ENCODE results near the gene PDZRN3. TPM values are rescaled to one million over a fixed set of nuclear protein-coding genes. Genes with fewer than 3 reads are reported as not detected.

The PDZRN3 gene
- total and polyA plus RNA-seq, 7 experiments from 2014 or later = not detected

GRCh38 chr3:73582535-73582934, 42.2 kb downstream of the PDZRN3 start:
- DNase-seq (no peak), ATAC-seq (no peak)
- Mint-ChIP-seq H3K27me3 (peaks cover 0 to 17% (median 5%) of the 10 kb centered on the region in 5 donors), H3K27ac (no peak overlapping the region), H3K4me3 (no peak overlapping the region), H3K9me3 (peaks cover 0 to 4% (median 0%) of the 10 kb centered on the region in 11 donors), H3K4me1 (no peaks in the 10 kb centered on the region), H3K36me3 (no peaks in the 10 kb centered on the region)
- Histone ChIP-seq H3K4me3 (ENCODE audit: low read length) (no peak overlapping the region), H3K36me3 (ENCODE audit: control insufficient read depth in 2 of 3, insufficient read depth in 3 of 3, low read length in 3 of 3) (no peaks in the 10 kb centered on the region), H3K27me3 (ENCODE audit: control insufficient read depth in 2 of 2, insufficient read depth in 2 of 2, low read length in 2 of 2) (no peaks in the 10 kb centered on the region), H3K9me3 (ENCODE audit: control insufficient read depth in 2 of 3, low read length in 3 of 3) (no peaks in the 10 kb centered on the region), H3K4me1 (ENCODE audit: control insufficient read depth in 2 of 2, insufficient read depth in 2 of 2, low read length in 2 of 2) (no peaks in the 10 kb centered on the region), H3K27ac (ENCODE audit: low read depth, low read length) (no peak overlapping the region)
- intact Hi-C loops (cut with micrococcal nuclease) = no loop called here
- ChIA-PET CTCF (no interaction called here), POLR2A (no interaction called here)

- Histone ChIP-seq H3K9me3 (ENCODE audit: control insufficient read depth in 2 of 3, low read length in 3 of 3) (no peaks in the 10 kb centered on the region), H3K4me1 (ENCODE audit: control insufficient read depth in 2 of 2, insufficient read depth in 2 of 2, low read length in 2 of 2) (no peaks in the 10 kb centered on the region), H3K27me3 (ENCODE audit: control insufficient read depth in 2 of 2, insufficient read depth in 2 of 2, low read length in 2 of 2) (no peaks in the 10 kb centered on the region), H3K4me3 (ENCODE audit: low read length) (no peak overlapping the region), H3K27ac (ENCODE audit: low read depth, low read length) (no peak overlapping the region), H3K36me3 (ENCODE audit: control insufficient read depth in 2 of 3, insufficient read depth in 3 of 3, low read length in 3 of 3) (no peaks in the 10 kb centered on the region)
- POLR2A ChIA-PET = no interaction called here
- Mint-ChIP-seq H3K27me3 (peaks cover 0 to 20% (median 5%) of the 10 kb centered on the region in 5 donors), H3K4me1 (no peaks in the 10 kb centered on the region), H3K4me3 (no peak overlapping the region), H3K36me3 (no peaks in the 10 kb centered on the region), H3K9me3 (peaks cover 0 to 7% (median 0%) of the 10 kb centered on the region in 11 donors), H3K27ac (no peak overlapping the region)
- ATAC-seq (no peak), DNase-seq (no peak)
- CTCF ChIA-PET = no interaction called here
- intact Hi-C loops (cut with micrococcal nuclease) = no loop called here
Observed at GRCh38 chr3:73581134-73581846, 43.5 kb downstream of the PDZRN3 start.

DNA sequence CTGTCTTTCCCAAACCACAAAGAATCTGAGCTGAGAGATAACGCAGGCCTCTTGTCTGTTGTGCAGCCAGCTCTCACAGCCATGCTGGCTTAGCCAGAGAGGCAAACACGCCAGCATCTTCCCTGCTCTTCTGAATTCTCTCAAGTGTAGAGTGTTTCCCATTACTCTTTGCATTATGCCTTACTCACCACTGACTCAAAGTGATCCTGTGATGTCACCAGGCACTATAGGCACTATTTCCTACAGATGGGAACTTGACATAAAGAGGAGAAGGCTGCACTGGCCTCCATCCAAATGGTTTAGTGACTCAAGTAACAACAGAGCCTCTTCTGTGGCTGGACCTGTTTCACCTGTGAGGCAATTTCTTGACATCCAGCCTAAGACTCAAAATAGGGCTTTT, 44.4 kb downstream of the PDZRN3 start:
- Mint-ChIP-seq H3K9me3 (peaks cover 0 to 7% (median 0%) of the 10 kb centered on the region in 11 donors), H3K4me3 (no peak overlapping the region), H3K27me3 (peaks cover 0 to 20% (median 5%) of the 10 kb centered on the region in 5 donors), H3K4me1 (no peaks in the 10 kb centered on the region), H3K27ac (no peak overlapping the region), H3K36me3 (no peaks in the 10 kb centered on the region)
- Histone ChIP-seq H3K9me3 (ENCODE audit: control insufficient read depth in 2 of 3, low read length in 3 of 3) (no peaks in the 10 kb centered on the region), H3K27me3 (ENCODE audit: control insufficient read depth in 2 of 2, insufficient read depth in 2 of 2, low read length in 2 of 2) (no peaks in the 10 kb centered on the region), H3K36me3 (ENCODE audit: control insufficient read depth in 2 of 3, insufficient read depth in 3 of 3, low read length in 3 of 3) (no peaks in the 10 kb centered on the region), H3K4me1 (ENCODE audit: control insufficient read depth in 2 of 2, insufficient read depth in 2 of 2, low read length in 2 of 2) (no peaks in the 10 kb centered on the region), H3K4me3 (ENCODE audit: low read length) (no peak overlapping the region), H3K27ac (ENCODE audit: low read depth, low read length) (no peak overlapping the region)
- intact Hi-C loops (cut with micrococcal nuclease) = no loop called here
- DNase-seq (no peak), ATAC-seq (no peak)
- CTCF ChIA-PET = no interaction called here
- POLR2A ChIA-PET = no interaction called here

DNA sequence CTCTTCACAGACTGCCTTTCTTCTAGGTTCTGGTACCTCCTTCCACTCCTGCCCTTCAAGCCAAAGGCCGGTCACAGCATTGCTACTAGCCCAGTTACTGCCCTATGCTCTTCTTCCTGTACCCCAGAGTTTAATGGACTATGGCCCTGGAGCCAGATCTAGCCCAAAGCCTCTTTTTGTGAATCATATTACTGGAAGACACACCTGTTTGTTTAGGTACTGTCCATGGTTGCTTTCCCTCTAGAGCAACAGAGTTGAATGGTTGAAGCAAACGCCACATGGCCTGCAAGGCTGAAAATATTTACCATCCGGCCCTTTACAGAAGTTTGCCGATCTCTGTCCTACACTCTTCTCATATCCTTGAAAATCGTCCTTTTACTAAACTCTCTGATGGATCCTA, 47.0 kb downstream of the PDZRN3 start:
- POLR2A ChIA-PET = no interaction called here
- H3K27me3 ChIP-seq (ENCODE audit: control insufficient read depth in 2 of 2, insufficient read depth in 2 of 2, low read length in 2 of 2) = no peaks in the 10 kb centered on the region
- no peak overlapping the region for H3K4me3 Mint-ChIP-seq
- intact Hi-C loops (cut with micrococcal nuclease) = no loop called here
- peaks cover under 1 to 25% (median 15%) of the 10 kb centered on the region in 5 donors for H3K27me3 Mint-ChIP-seq
- no peaks in the 10 kb centered on the region for H3K9me3 ChIP-seq (ENCODE audit: control insufficient read depth in 2 of 3, low read length in 3 of 3)
- H3K36me3 Mint-ChIP-seq = no peaks in the 10 kb centered on the region
- H3K27ac ChIP-seq (ENCODE audit: low read depth, low read length) = no peak overlapping the region
- H3K27ac Mint-ChIP-seq = no peak overlapping the region
- no peak overlapping the region for H3K4me3 ChIP-seq (ENCODE audit: low read length)
- peaks cover 0 to 2% (median 0%) of the 10 kb centered on the region in 7 donors for H3K4me1 Mint-ChIP-seq
- CTCF ChIA-PET = no interaction called here
- H3K4me1 ChIP-seq (ENCODE audit: control insufficient read depth in 2 of 2, insufficient read depth in 2 of 2, low read length in 2 of 2) = no peaks in the 10 kb centered on the region
- H3K9me3 Mint-ChIP-seq = peaks cover 0 to 7% (median 0%) of the 10 kb centered on the region in 11 donors
- ATAC-seq (no peak), DNase-seq (no peak)
- H3K36me3 ChIP-seq (ENCODE audit: control insufficient read depth in 2 of 3, insufficient read depth in 3 of 3, low read length in 3 of 3) = no peaks in the 10 kb centered on the region

DNA sequence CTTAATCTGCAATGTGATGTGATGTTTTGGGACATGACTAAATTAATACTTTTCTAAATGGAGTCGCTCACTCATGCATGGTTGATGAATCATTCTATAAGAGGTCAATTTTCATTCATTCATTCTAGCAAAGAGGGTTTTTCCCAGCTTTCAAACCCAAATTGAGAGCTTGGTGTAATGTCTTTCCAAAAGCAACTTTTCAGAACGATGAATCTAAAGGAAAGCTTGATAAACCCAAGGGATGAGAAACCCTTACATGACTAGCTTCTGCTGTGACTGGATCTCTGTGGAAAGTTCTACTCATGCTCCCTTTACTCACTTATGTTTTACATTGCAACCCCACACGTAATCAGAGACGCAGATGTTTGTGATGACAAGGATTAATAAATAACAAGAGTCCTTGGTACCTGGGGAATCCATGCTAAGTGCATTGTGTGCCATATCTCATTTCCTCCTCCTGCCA, 47.7 kb downstream of the PDZRN3 start:
- CTCF ChIA-PET = no interaction called here
- Mint-ChIP-seq H3K27me3 (peaks cover 2 to 30% (median 19%) of the 10 kb centered on the region in 5 donors), H3K4me1 (peaks cover 0 to 2% (median 0%) of the 10 kb centered on the region in 7 donors), H3K9me3 (peaks cover 0 to 7% (median 0%) of the 10 kb centered on the region in 11 donors), H3K4me3 (no peak overlapping the region), H3K27ac (no peak overlapping the region), H3K36me3 (no peaks in the 10 kb centered on the region)
- Histone ChIP-seq H3K4me1 (ENCODE audit: control insufficient read depth in 2 of 2, insufficient read depth in 2 of 2, low read length in 2 of 2) (no peaks in the 10 kb centered on the region), H3K4me3 (ENCODE audit: low read length) (no peak overlapping the region), H3K27ac (ENCODE audit: low read depth, low read length) (no peak overlapping the region), H3K9me3 (ENCODE audit: control insufficient read depth in 2 of 3, low read length in 3 of 3) (no peaks in the 10 kb centered on the region), H3K36me3 (ENCODE audit: control insufficient read depth in 2 of 3, insufficient read depth in 3 of 3, low read length in 3 of 3) (no peaks in the 10 kb centered on the region), H3K27me3 (ENCODE audit: control insufficient read depth in 2 of 2, insufficient read depth in 2 of 2, low read length in 2 of 2) (no peaks in the 10 kb centered on the region)
- ATAC-seq = no peak
- no peak for DNase-seq
- intact Hi-C loops (cut with micrococcal nuclease) = no loop called here
- POLR2A ChIA-PET = no interaction called here

DNA sequence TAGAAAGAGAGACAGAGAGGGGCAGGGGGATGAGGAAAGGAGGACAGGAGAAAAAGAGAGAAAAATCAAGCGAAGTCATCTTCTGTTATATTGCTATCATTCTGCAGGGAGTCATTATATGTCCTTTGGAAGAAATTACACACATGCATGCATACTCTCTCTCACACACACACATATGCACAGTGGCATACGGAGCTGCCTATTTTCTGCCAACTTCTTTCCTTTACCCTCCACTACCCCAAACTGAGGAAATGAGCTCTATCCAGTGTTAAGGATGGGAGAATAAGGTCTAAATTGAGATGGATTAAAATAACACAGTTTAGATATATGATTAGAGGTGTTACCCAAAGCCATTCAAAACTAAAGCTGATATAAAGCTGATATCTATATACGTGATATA, 48.8 kb downstream of the PDZRN3 start:
- Histone ChIP-seq H3K4me3 (ENCODE audit: low read length) (no peak overlapping the region), H3K27me3 (ENCODE audit: control insufficient read depth in 2 of 2, insufficient read depth in 2 of 2, low read length in 2 of 2) (no peaks in the 10 kb centered on the region), H3K4me1 (ENCODE audit: control insufficient read depth in 2 of 2, insufficient read depth in 2 of 2, low read length in 2 of 2) (no peaks in the 10 kb centered on the region), H3K36me3 (ENCODE audit: control insufficient read depth in 2 of 3, insufficient read depth in 3 of 3, low read length in 3 of 3) (no peaks in the 10 kb centered on the region), H3K9me3 (ENCODE audit: control insufficient read depth in 2 of 3, low read length in 3 of 3) (no peaks in the 10 kb centered on the region), H3K27ac (ENCODE audit: low read depth, low read length) (no peak overlapping the region)
- CTCF ChIA-PET = no interaction called here
- H3K4me1 Mint-ChIP-seq = peaks cover 0 to 2% (median 0%) of the 10 kb centered on the region in 7 donors
- POLR2A ChIA-PET = no interaction called here
- no peaks in the 10 kb centered on the region for H3K36me3 Mint-ChIP-seq
- intact Hi-C loops (cut with micrococcal nuclease) = no loop called here
- no peak overlapping the region for H3K27ac Mint-ChIP-seq
- ATAC-seq = no peak
- no peak overlapping the region for H3K4me3 Mint-ChIP-seq
- H3K9me3 Mint-ChIP-seq = peaks cover 0 to 7% (median 0%) of the 10 kb centered on the region in 11 donors
- peaks cover 13 to 35% (median 26%) of the 10 kb centered on the region in 5 donors for H3K27me3 Mint-ChIP-seq
- no peak for DNase-seq

DNA sequence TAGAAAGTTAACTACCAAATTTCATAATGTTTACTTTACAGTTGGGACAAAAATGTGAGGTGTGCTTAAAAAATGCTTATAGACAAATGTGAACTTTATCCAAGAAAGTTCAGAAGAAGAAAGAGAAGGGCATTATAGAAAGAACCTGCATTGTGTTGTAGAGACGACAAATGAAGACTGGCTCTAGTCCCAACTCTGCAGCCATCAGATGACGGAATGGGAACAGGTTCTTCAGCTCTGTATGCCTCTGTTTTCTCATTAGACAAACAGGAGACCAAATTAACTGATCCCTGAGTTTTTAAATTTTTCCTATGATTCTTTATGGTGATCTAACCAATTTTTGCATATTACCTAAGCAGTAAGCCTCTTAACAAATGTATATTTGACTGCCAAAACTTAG, 49.2 kb downstream of the PDZRN3 start:
- Mint-ChIP-seq H3K27me3 (peaks cover 17 to 39% (median 30%) of the 10 kb centered on the region in 5 donors), H3K9me3 (peaks cover 0 to 7% (median 0%) of the 10 kb centered on the region in 11 donors), H3K36me3 (no peaks in the 10 kb centered on the region), H3K4me3 (no peak overlapping the region), H3K4me1 (peaks cover 0 to 2% (median 0%) of the 10 kb centered on the region in 7 donors), H3K27ac (no peak overlapping the region)
- ChIA-PET POLR2A (no interaction called here), CTCF (no interaction called here)
- no peak overlapping the region for H3K4me3 ChIP-seq (ENCODE audit: low read length)
- DNase-seq (no peak), ATAC-seq (no peak)
- no peaks in the 10 kb centered on the region for H3K36me3 ChIP-seq (ENCODE audit: control insufficient read depth in 2 of 3, insufficient read depth in 3 of 3, low read length in 3 of 3)
- no peaks in the 10 kb centered on the region for H3K4me1 ChIP-seq (ENCODE audit: control insufficient read depth in 2 of 2, insufficient read depth in 2 of 2, low read length in 2 of 2)
- no peaks in the 10 kb centered on the region for H3K27me3 ChIP-seq (ENCODE audit: control insufficient read depth in 2 of 2, insufficient read depth in 2 of 2, low read length in 2 of 2)
- no peak overlapping the region for H3K27ac ChIP-seq (ENCODE audit: low read depth, low read length)
- intact Hi-C loops (cut with micrococcal nuclease) = no loop called here
- no peaks in the 10 kb centered on the region for H3K9me3 ChIP-seq (ENCODE audit: control insufficient read depth in 2 of 3, low read length in 3 of 3)

Data from naive thymus-derived CD4-positive, alpha-beta T cell (primary cell).